HG03060 (cell line): ENCODE results near the gene ITCH.
"Not testable (repeated sequence)": the region's sequence is repeated elsewhere in the genome, so short reads cannot be mapped to it uniquely, and the experiment has no call there.

ENCODE experiments used
- ATAC-seq: cut with Tn5 transposase; IDR thresholded peaks from one replicate; pipeline ENCODE4 v1.9.1; 2021; ENCODE audit warnings: low read depth, moderate number of reproducible peaks; ENCODE audit not compliant: unreplicated experiment

ITCH gene

GRCh38 chr20:34343458-34344211 lies 19.4 kb upstream of the ITCH start:
- no peak for ATAC-seq

- no peak for ATAC-seq
These were observed 18.8 kb upstream of the ITCH start for GRCh38 chr20:34344238-34344637.

GRCh38 chr20:34345402-34345736 lies 17.7 kb upstream of the ITCH start:
- no peak for ATAC-seq

- ATAC-seq, result not testable (repeated sequence)
These were observed 17.1 kb upstream of the ITCH start for GRCh38 chr20:34345839-34346532.

- ATAC-seq, result not testable (repeated sequence)
These were observed 16.6 kb upstream of the ITCH start for GRCh38 chr20:34346533-34346865.

GRCh38 chr20:34347571-34347970 lies 15.5 kb upstream of the ITCH start:
- ATAC-seq, result no peak

- ATAC-seq, result no peak
These were observed 13.0 kb upstream of the ITCH start for GRCh38 chr20:34350095-34350494.

- ATAC-seq, result not testable (repeated sequence)
These were observed 9.6 kb upstream of the ITCH start for GRCh38 chr20:34353467-34353866.

GRCh38 chr20:34355427-34355826 lies 7.6 kb upstream of the ITCH start:
- no peak for ATAC-seq

GRCh38 chr20:34359729-34360128 lies 3.3 kb upstream of the ITCH start:
- not testable (repeated sequence) for ATAC-seq

GRCh38 chr20:34362502-34363061 lies 491 bp upstream of the ITCH start:
- no peak for ATAC-seq

- peak; percentile 24 for ATAC-seq
These were observed 571 bp downstream of the ITCH start for GRCh38 chr20:34363465-34364222.

- ATAC-seq, result no peak
These were observed 1.1 kb downstream of the ITCH start for GRCh38 chr20:34364223-34364506.

- no peak for ATAC-seq
These were observed 2.7 kb downstream of the ITCH start for GRCh38 chr20:34365765-34366213.

GRCh38 chr20:34367155-34367554 lies 4.1 kb downstream of the ITCH start:
- no peak for ATAC-seq

- ATAC-seq, result not testable (repeated sequence)
These were observed 4.8 kb downstream of the ITCH start for GRCh38 chr20:34367911-34368310.

GRCh38 chr20:34368547-34368946 lies 5.5 kb downstream of the ITCH start:
- no peak for ATAC-seq

GRCh38 chr20:34369265-34369664 lies 6.2 kb downstream of the ITCH start:
- no peak for ATAC-seq

- no peak for ATAC-seq
These were observed 7.0 kb downstream of the ITCH start for GRCh38 chr20:34370062-34370461.

GRCh38 chr20:34373445-34373844 lies 10.4 kb downstream of the ITCH start:
- no peak for ATAC-seq

- no peak for ATAC-seq
These were observed 11.2 kb downstream of the ITCH start for GRCh38 chr20:34374209-34374760.
